K562 (cell line): ENCODE results near the gene GNAI3. TPM values are rescaled to one million over a fixed set of nuclear protein-coding genes. Genes with fewer than 3 reads are reported as not detected.
A peak's percentile ranks its signal among the peaks of the same experiment; 100 is the strongest.

Experiments
- ATAC-seq: fragments of 200-7000 bp; cut with Tn5 transposase; 3 replicates; pipeline ENCODE4 v1.9.1; 2020; ENCODE audit warnings: moderate library complexity
- BruUV-seq: library from RNA; stranded (reverse); fragments of 400-500 nt; replicated peaks from 2 replicates; lab custom pipeline; 2021; lab: Mats Ljungman, UMichigan
- CTCF ChIA-PET: fragments of 300-600 bp; formaldehyde crosslinking; extraction: SDS; loops from one replicate; lab custom pipeline; 2021; ENCODE audit warnings: low intra/inter-chr PET ratio; lab: Yijun Ruan, JAX
- POLR2A ChIA-PET: fragments of 300-600, 350-650 bp; sonication (Branson Sonifier 250); formaldehyde crosslinking; extraction: SDS; loops from one replicate; lab custom pipeline; 2021; ENCODE audit warnings: antibody characterized with exemption, inconsistent platforms; lab: Yijun Ruan, JAX
- DNase-seq, 4 experiments: peaks; one replicate each; pipeline versions ENCODE4 v3.0.0 to v3.0.0-alpha.2; 2011 to 2018; ENCODE audit warnings: low spot score in 3 of 4, mixed read lengths in 3 of 4; ENCODE audit errors: extremely low read depth in 1 of 4
- FAIRE-seq: peaks from 2 replicates; lab custom pipeline; 2011; peaks lifted over from hg19 to GRCh38; lab: Jason Lieb, UNC
- H2AFZ ChIP-seq: 2 replicates; pipeline ENCODE4 v1.6.0; 2011; ENCODE audit warnings: low read depth, low read length, control low read depth, inconsistent platforms
- H3K27ac ChIP-seq: fragments of 200-600 bp; 3 replicates; pipeline ENCODE4 v1.8.0; 2011; ENCODE audit warnings: low read depth, mild to moderate bottlenecking, control low read depth, inconsistent platforms, low read length, moderate library complexity, mixed read lengths; ENCODE audit errors: extremely low read depth
- H3K27me3 ChIP-seq, 2 experiments: fragments of 300-600 bp in 1 of 2; 2 replicates in 1 of 2; 3 replicates in 1 of 2; pipeline versions ENCODE4 v1.6.0 to v1.8.0; 2011; ENCODE audit warnings: inconsistent platforms in 2 of 2, low read length in 2 of 2, mild to moderate bottlenecking in 1 of 2, mixed read lengths in 1 of 2, moderate library complexity in 1 of 2; ENCODE audit not compliant: control insufficient read depth in 2 of 2, insufficient read depth in 2 of 2
- H3K36me3 ChIP-seq: fragments of 300-600 bp; 3 replicates; pipeline ENCODE4 v1.8.0; 2011; ENCODE audit warnings: mild to moderate bottlenecking, low read length, inconsistent platforms; ENCODE audit not compliant: control insufficient read depth, insufficient read depth
- H3K4me1 ChIP-seq, 2 experiments: fragments of 200-600 bp in 1 of 2; replicated peaks in 1 of 2; 2 replicates in 1 of 2; 3 replicates in 1 of 2; pipeline versions ENCODE4 v1.5.1 to v1.8.0; 2011; ENCODE audit warnings: inconsistent platforms in 2 of 2, low read length in 2 of 2, mild to moderate bottlenecking in 1 of 2, mixed read lengths in 1 of 2, moderate library complexity in 1 of 2; ENCODE audit not compliant: control insufficient read depth in 2 of 2, insufficient read depth in 2 of 2
- H3K4me2 ChIP-seq: 2 replicates; pipeline ENCODE4 v1.6.1; 2011; ENCODE audit warnings: low read length, control low read depth, inconsistent platforms, mixed read lengths; ENCODE audit not compliant: insufficient read depth
- H3K4me3 ChIP-seq: fragments of 200-600 bp; sonication (generic), shearing (Covaris generic); 2 replicates; pipeline ENCODE4 v1.5.1; 2016; ENCODE audit warnings: control low read depth, inconsistent platforms
- H3K79me2 ChIP-seq: fragments of 200-600 bp; 3 replicates; pipeline ENCODE4 v1.8.0; 2011; ENCODE audit warnings: low read length, inconsistent platforms; ENCODE audit not compliant: control insufficient read depth, insufficient read depth
- H3K9ac ChIP-seq, 2 experiments: 2 replicates each; pipeline versions ENCODE4 v1.6.0 to v1.6.1; 2011; ENCODE audit warnings: low read depth in 2 of 2, low read length in 2 of 2, control low read depth in 1 of 2, inconsistent platforms in 1 of 2, mild to moderate bottlenecking in 1 of 2, mixed read lengths in 1 of 2; ENCODE audit not compliant: insufficient read depth in 1 of 2
- H3K9me1 ChIP-seq: one replicate; pipeline ENCODE4 v1.6.0; 2011; ENCODE audit warnings: inconsistent platforms, mild to moderate bottlenecking, low read length, moderate library complexity; ENCODE audit not compliant: control insufficient read depth, insufficient read depth
- H3K9me3 ChIP-seq: replicated peaks from 2 replicates; pipeline ENCODE4 v1.5.1; 2011; ENCODE audit warnings: low read depth, low read length, inconsistent platforms; ENCODE audit not compliant: control insufficient read depth, insufficient read depth
- H4K20me1 ChIP-seq: replicated peaks from 2 replicates; pipeline ENCODE4 v1.6.1; 2011; ENCODE audit warnings: low read length, inconsistent platforms, mixed read lengths; ENCODE audit not compliant: control insufficient read depth, insufficient read depth
- ATF3 ChIP-seq, 2 experiments: fragments of 450-650 bp in 1 of 2; sonication (generic) in 1 of 2; formaldehyde crosslinking in 1 of 2; IDR thresholded peaks in 1 of 2; conservative IDR thresholded peaks in 1 of 2; 2 replicates each; pipeline versions ENCODE4 v1.6.1 to v1.8.1; 2016 to 2023; ENCODE audit warnings: mild to moderate bottlenecking in 2 of 2, moderate library complexity in 2 of 2, inconsistent platforms in 1 of 2, missing genetic modification reagents in 1 of 2
- BRF1 ChIP-seq: IDR thresholded peaks from 3 replicates; pipeline ENCODE4 v1.6.1; 2011; ENCODE audit warnings: borderline replicate concordance, mild to moderate bottlenecking; ENCODE audit not compliant: insufficient read length; ENCODE audit errors: extremely low read depth
- RBFOX2 ChIP-seq: fragments of 200-400 bp; formaldehyde crosslinking; IDR thresholded peaks from 2 replicates; pipeline ENCODE4 v1.6.1; 2017; ENCODE audit warnings: low read depth, mild to moderate bottlenecking, low read length, moderate library complexity
- TAF9B ChIP-seq: fragments of 450-650 bp; IDR thresholded peaks from 2 replicates; pipeline ENCODE4 v1.6.1; 2018; ENCODE audit warnings: mild to moderate bottlenecking; ENCODE audit not compliant: partially characterized antibody
- TSC22D4 ChIP-seq: fragments of 450-650 bp; IDR thresholded peaks from 2 replicates; pipeline ENCODE4 v1.6.1; 2016; ENCODE audit warnings: missing genetic modification characterization, missing biosample characterization, control low read depth
- ZBTB33 ChIP-seq: sonication (generic); formaldehyde crosslinking; IDR thresholded peaks from 2 replicates; pipeline ENCODE4 v1.8.1; 2023; ENCODE audit warnings: mild to moderate bottlenecking, missing genetic modification reagents
- WGBS: fragments of 100-300 bp; shearing (Covaris generic); methylation state at CpG from one replicate; pipeline ENCODE4 v1.1.6; 2016; ENCODE audit warnings: low coverage, mixed read lengths; ENCODE audit not compliant: insufficient coverage; ENCODE audit errors: missing lambda C conversion rate; 5-methylcytosine and 5-hydroxymethylcytosine counted together
- in situ Hi-C: fragments of 300-500 bp; cut with MboI; formaldehyde crosslinking; loops from 4 replicates; pipeline ENCODE4 v1.15.0; 2018; ENCODE audit warnings: inconsistent platforms, mixed read lengths
- intact Hi-C: fragments of 100-400 bp; cut with micrococcal nuclease; formaldehyde crosslinking; loops from 2 replicates; pipeline ENCODE4 v1.14.2; 2022
- polyA plus RNA-seq, 8 experiments: library from polyadenylated mRNA; depleted of rRNA in 4 of 8; stranded (reverse) in 5 of 8; unstranded in 3 of 8; fragments of >200 nt; fragmentation: Nextera tagmentation in 2 of 8; fragmentation: Illumina TruSeq in 1 of 8; extraction: Ambion mirVana in 2 of 8; extraction: Trizol in 1 of 8; gene quantifications; 2 replicates each; pipeline versions ENCODE4 v1.2.1 to v1.2.3, GENCODE V29; 2011 to 2014; ENCODE audit warnings: inconsistent platforms in 1 of 8, missing spikeins in 1 of 8
- total RNA-seq, 7 experiments: library from RNA; depleted of rRNA in 6 of 7; stranded (reverse); fragments of >200 nt in 6 of 7; fragmentation: Illumina TruSeq in 2 of 7; extraction: Trizol in 2 of 7; gene quantifications; 2 replicates each; pipeline versions ENCODE4 v1.2.1 to v1.2.3, GENCODE V29; 2011 to 2021; ENCODE audit warnings: low replicate concordance in 1 of 7

The GNAI3 gene
- total and polyA plus RNA-seq, 9 of the 15 experiments (the other 6 are each of a cell fraction or from before 2014, with no cell fraction given), result 6.3 to 13.2 (median 8.9) TPM

- Histone ChIP-seq H3K27me3 (no peaks in the 10 kb centered on the region), H3K36me3 (peaks cover 63% of the 10 kb centered on the region; the same call in 2 of the 3 replicates), H3K27ac (no peak overlapping the region), H3K79me2 (peaks cover 7% of the 10 kb centered on the region; the same call in 2 of the 3 replicates), H3K4me3 (no peak overlapping the region), H3K9me3 (no peaks in the 10 kb centered on the region), H2AFZ (no peak overlapping the region), H4K20me1 (peaks cover 4% of the 10 kb centered on the region; the same call in 1 of the 2 replicates), H3K4me2 (no peak overlapping the region), H3K4me1 (peaks cover 0 to 53% of the 10 kb centered on the region in 2 experiments; a peak in 2 of 5 replicates), H3K9me1 (peaks cover 5% of the 10 kb centered on the region), H3K9ac (no peak overlapping the region)
- whole genome bisulfite sequencing, result 87% methylated on average over 22 of the region's 23 CpGs
- CTCF ChIA-PET, result interaction anchor here (2.6 kb wide), 1 partner anchor 82 kb away, joined by 24 read pairs; no protein-coding TSS in a partner anchor
- ATAC-seq, result no peak
- TF ChIP-seq BRF1 (no peak), RBFOX2 (0 out of 2 replicates have a peak, but pooled peaks have one; percentile 24), ZBTB33 (CRISPR knock-in tag) (peak; percentile 77; the same call in 1 of the 2 replicates), TSC22D4 (tag) (no peak), TAF9B (no peak), ATF3 (IDR thresholded peaks at IDR 0.05) (peak; percentile 54; the same call in 1 of the 2 replicates), ATF3 (CRISPR knock-in tag; conservative IDR thresholded peaks at IDR 0.05) (no peak)
- no peak for DNase-seq
- in situ Hi-C loops (no loop called here), intact Hi-C loops (no loop called here)
- POLR2A ChIA-PET, result interaction anchor here (0.6 to 4.1 kb wide), 5 partner anchors 9 to 82 kb away, joined by 3 to 18 read pairs (median 5); partner anchors contain the start of genes AMPD2 and GNAT2
- no TSS peak for BruUV-seq
- FAIRE-seq, result no peak
These were observed 80.3 kb downstream of the GNAI3 start for GRCh38 chr1:109628540-109629321.
